Measurements from ENCODE around the gene ARHGAP6. TPM values are rescaled to one million over a fixed set of nuclear protein-coding genes. Genes with fewer than 3 reads are reported as not detected.

ARHGAP6 gene
- total and polyA plus RNA-seq, 9 of the 15 experiments (the other 6 are each of a cell fraction or from before 2014, with no cell fraction given), result 12.5 to 63.6 (median 41.8) TPM

- Histone ChIP-seq H3K9me1 (ENCODE audit: control insufficient read depth, insufficient read depth, low read length) (no peaks in the 10 kb centered on the region), H3K36me3 (ENCODE audit: control insufficient read depth, insufficient read depth, low read length) (no peaks in the 10 kb centered on the region), H2AFZ (ENCODE audit: low read depth, low read length) (no peak overlapping the region), H3K4me1 (replicated peaks in 1 of 2; ENCODE audit: control insufficient read depth in 2 of 2, insufficient read depth in 2 of 2, low read length in 2 of 2) (no peaks in the 10 kb centered on the region), H3K79me2 (ENCODE audit: control insufficient read depth, insufficient read depth, low read length) (no peaks in the 10 kb centered on the region), H3K9me3 (replicated peaks; ENCODE audit: control insufficient read depth, insufficient read depth, low read depth, low read length) (no peaks in the 10 kb centered on the region), H3K9ac (ENCODE audit: insufficient read depth in 1 of 2, low read depth in 2 of 2, low read length in 2 of 2) (no peak overlapping the region), H3K27ac (ENCODE audit: extremely low read depth, low read depth, low read length) (no peak overlapping the region), H4K20me1 (replicated peaks; ENCODE audit: control insufficient read depth, insufficient read depth, low read length) (no peaks in the 10 kb centered on the region), H3K4me3 (no peak overlapping the region), H3K27me3 (ENCODE audit: control insufficient read depth in 2 of 2, insufficient read depth in 2 of 2, low read length in 2 of 2) (peaks cover 0 to 16% of the 10 kb centered on the region in 2 experiments; a peak in 3 of 5 replicates), H3K4me2 (ENCODE audit: insufficient read depth, low read length) (no peak overlapping the region)
- no peak for ATAC-seq
- in situ Hi-C loops (cut with MboI), result no loop called here
- ChIA-PET CTCF (ENCODE audit: low intra/inter-chr PET ratio) (no interaction called here), POLR2A (interaction anchor here (1.6 kb wide), 1 partner anchor 15 kb away, joined by 5 read pairs; no protein-coding TSS in a partner anchor)
- DNase-seq (ENCODE audit: extremely low read depth in 1 of 4, low spot score in 3 of 4), result no peak
- intact Hi-C loops (cut with micrococcal nuclease), result no loop called here
- WGBS (ENCODE audit: insufficient coverage, low coverage, missing lambda C conversion rate), result 0% methylated on average over 3 of the region's 3 CpGs
- TF ChIP-seq MCM7 (IDR thresholded peaks at IDR 0.05) (no peak), U2AF2 (optimal IDR thresholded peaks at IDR 0.05; ENCODE audit: low read depth, low read length) (no peak), TBL1XR1 (IDR thresholded peaks at IDR 0.05; ENCODE audit: low read length in 2 of 2) (no peak), TFE3 (CRISPR knock-in tag; IDR thresholded peaks at IDR 0.05) (no peak), MGA (IDR thresholded peaks at IDR 0.05) (no peak), NCOA6 (IDR thresholded peaks at IDR 0.05) (no peak), ZBTB17 (CRISPR knock-in tag; IDR thresholded peaks at IDR 0.05) (no peak), ELF4 (CRISPR knock-in tag; IDR thresholded peaks at IDR 0.05) (no peak), KHSRP (IDR thresholded peaks at IDR 0.05) (no peak)
- BruUV-seq (replicated peaks), result no TSS peak
- no peak for FAIRE-seq
Measured at GRCh38 chrX:11702420-11702819, 36.7 kb upstream of the ARHGAP6 start.
